GM23248 (cell line): Measurements from ENCODE around the gene PLXDC2.

ENCODE experiments used
- EZH2 ChIP-seq: fragments of 200-600 bp; sonication (generic); IDR thresholded peaks from 2 replicates; pipeline ENCODE4 v1.6.1; 2018; ENCODE audit warnings: antibody characterized with exemption, mild to moderate bottlenecking; ENCODE audit not compliant: insufficient read depth, poor library complexity, severe bottlenecking
- EZH2phosphoT487 ChIP-seq: fragments of 200-600 bp; sonication (generic); IDR thresholded peaks from 2 replicates; pipeline ENCODE4 v1.6.1; 2018; ENCODE audit warnings: antibody characterized with exemption, moderate library complexity, mild to moderate bottlenecking, low read depth; ENCODE audit not compliant: insufficient read depth

GRCh38 chr10:20233423-20233822 is 417.2 kb downstream of the PLXDC2 start:
- no peak for TF ChIP-seq EZH2
- no peak for TF ChIP-seq EZH2phosphoT487
